HepG2 (cell line): ENCODE results near the gene PSMA4. TPM values are rescaled to one million over a fixed set of nuclear protein-coding genes. Genes with fewer than 3 reads are reported as not detected.
A peak's percentile ranks its signal among the peaks of the same experiment; 100 is the strongest.

ENCODE experiments used
- ATF7-NPFF ChIP-seq: sonication (generic); formaldehyde crosslinking; IDR thresholded peaks from 2 replicates; pipeline ENCODE4 v1.8.1; 2023; ENCODE audit warnings: mild to moderate bottlenecking, low read depth, missing genetic modification reagents, moderate library complexity
- HNRNPK ChIP-seq: fragments of 200-400 bp; formaldehyde crosslinking; IDR thresholded peaks from 2 replicates; pipeline ENCODE4 v1.6.1; 2018; ENCODE audit warnings: low read length, low read depth, moderate library complexity, mild to moderate bottlenecking; ENCODE audit not compliant: poor library complexity, severe bottlenecking
- HOXA3 ChIP-seq: sonication (generic); formaldehyde crosslinking; IDR thresholded peaks from 2 replicates; pipeline ENCODE4 v1.5.0; 2020; ENCODE audit warnings: missing genetic modification reagents
- ISL2 ChIP-seq: sonication (generic); formaldehyde crosslinking; IDR thresholded peaks from 2 replicates; pipeline ENCODE4 v1.5.0; 2020; ENCODE audit warnings: missing genetic modification reagents
- KDM2A ChIP-seq: sonication (generic); formaldehyde crosslinking; IDR thresholded peaks from 2 replicates; pipeline ENCODE4 v1.4.0; 2020; ENCODE audit warnings: low read depth, missing genetic modification reagents, borderline replicate concordance
- KLF16 ChIP-seq, 2 experiments: sonication (generic) in 1 of 2; formaldehyde crosslinking in 1 of 2; IDR thresholded peaks; 2 replicates each; pipeline versions ENCODE4 v1.6.1 to v1.8.0; 2016 to 2023; ENCODE audit warnings: missing genetic modification reagents in 2 of 2, missing compliant biosample characterization in 1 of 2
- MAZ ChIP-seq, 2 experiments: sonication (generic) in 1 of 2; formaldehyde crosslinking in 1 of 2; IDR thresholded peaks; 2 replicates each; pipeline versions ENCODE4 v1.5.0 to v1.6.1; 2012 to 2020; ENCODE audit warnings: low read depth in 2 of 2, mild to moderate bottlenecking in 2 of 2, borderline replicate concordance in 1 of 2, improper control_type of control experiment in 1 of 2, low read length in 1 of 2, missing genetic modification reagents in 1 of 2, moderate library complexity in 1 of 2
- PATZ1 ChIP-seq: sonication (generic); formaldehyde crosslinking; IDR thresholded peaks from 2 replicates; pipeline ENCODE4 v1.4.0; 2020; ENCODE audit warnings: missing genetic modification reagents
- RBFOX2 ChIP-seq: fragments of 200-400 bp; formaldehyde crosslinking; IDR thresholded peaks from 2 replicates; pipeline ENCODE4 v1.6.1; 2017; ENCODE audit warnings: low read depth, mild to moderate bottlenecking, low read length
- SAP130 ChIP-seq: IDR thresholded peaks from 2 replicates; pipeline ENCODE4 v1.6.1; 2016; ENCODE audit warnings: low read depth
- YEATS4 ChIP-seq: sonication (generic); formaldehyde crosslinking; IDR thresholded peaks from 2 replicates; pipeline ENCODE4 v1.4.0; 2020; ENCODE audit warnings: missing genetic modification reagents, borderline replicate concordance
- ZBTB40 ChIP-seq, 2 experiments: fragments of 450-650 bp in 1 of 2; sonication (generic) in 1 of 2; formaldehyde crosslinking in 1 of 2; IDR thresholded peaks; 2 replicates each; pipeline versions ENCODE4 v1.6.1 to v1.8.0; 2016 to 2022; ENCODE audit warnings: antibody characterized with exemption in 1 of 2, mild to moderate bottlenecking in 1 of 2, missing genetic modification reagents in 1 of 2
- ZFX ChIP-seq: sonication (generic); formaldehyde crosslinking; IDR thresholded peaks from 2 replicates; pipeline ENCODE4 v1.4.0; 2020; ENCODE audit warnings: mild to moderate bottlenecking, low read depth, missing genetic modification reagents, moderate library complexity
- ZNF121 ChIP-seq: sonication (generic); formaldehyde crosslinking; IDR thresholded peaks from 2 replicates; pipeline ENCODE4 v1.5.0; 2020; ENCODE audit warnings: mild to moderate bottlenecking, missing genetic modification reagents
- ZNF768 ChIP-seq: sonication (generic); formaldehyde crosslinking; IDR thresholded peaks from 2 replicates; pipeline ENCODE4 v1.4.0; 2020; ENCODE audit warnings: missing genetic modification reagents
- ZNF891 ChIP-seq: sonication (generic); formaldehyde crosslinking; IDR thresholded peaks from 2 replicates; pipeline ENCODE4 v1.5.0; 2020; ENCODE audit warnings: mild to moderate bottlenecking, missing genetic modification reagents
- polyA plus RNA-seq, 8 experiments: library from polyadenylated mRNA; depleted of rRNA in 3 of 8; stranded (reverse) in 7 of 8; unstranded in 1 of 8; fragments of >200 nt; fragmentation: Illumina TruSeq in 4 of 8; extraction: Trizol in 4 of 8; gene quantifications; 2 replicates each; pipeline versions ENCODE4 v1.2.1 to v1.2.3, GENCODE V29; 2011 to 2016; ENCODE audit warnings: low read depth in 4 of 8, missing spikeins in 1 of 8, mixed read lengths in 1 of 8; ENCODE audit not compliant: insufficient read depth in 1 of 8
- total RNA-seq, 5 experiments: library from RNA; depleted of rRNA; stranded (reverse); fragments of >200 nt; fragmentation: Illumina TruSeq; extraction: Trizol; gene quantifications; 2 replicates each; pipeline ENCODE4 v1.2.3, GENCODE V29; 2016; ENCODE audit warnings: low read depth in 1 of 5

The PSMA4 gene
- total and polyA plus RNA-seq, 2 of the 13 experiments (the other 11 are each of a cell fraction or from before 2014, with no cell fraction given): 202 to 404 TPM

GRCh38 chr15:78565097-78565950 is 25.1 kb downstream of the PSMA4 start, which contains the start of gene CHRNA5 (continued):
- peak; percentile 21; the same call in 1 of the 2 replicates for TF ChIP-seq YEATS4 (CRISPR knock-in tag)
- TF ChIP-seq HOXA3 (CRISPR knock-in tag): peak; percentile 35; the same call in 1 of the 2 replicates
- peak; percentile 43; the same call in 1 of the 2 replicates for TF ChIP-seq ZFX
- TF ChIP-seq ZNF891 (CRISPR knock-in tag): peak; percentile 44; the same call in 1 of the 2 replicates
- 0 out of 2 replicates have a peak, but pooled peaks have one; percentile 40 for TF ChIP-seq KDM2A (CRISPR knock-in tag)
- 0 out of 4 replicates have a peak, but pooled peaks of 1 of the 2 experiments have one; percentile 10 for TF ChIP-seq KLF16 (CRISPR knock-in tag; IDR thresholded peaks at IDR 0.05)
- no peak for TF ChIP-seq ISL2 (CRISPR knock-in tag)
- no peak for TF ChIP-seq ZBTB40 (IDR thresholded peaks at IDR 0.05)
- TF ChIP-seq ZBTB40 (CRISPR knock-in tag; IDR thresholded peaks at IDR 0.05): no peak
- peak; percentile 19; the same call in 1 of the 2 replicates for TF ChIP-seq PATZ1 (CRISPR knock-in tag)
- peak; percentile 12 for TF ChIP-seq HNRNPK
- TF ChIP-seq SAP130: peak; percentile 55
- TF ChIP-seq ZNF768 (CRISPR knock-in tag): peak; percentile 40; the same call in 1 of the 2 replicates
- TF ChIP-seq RBFOX2: peak; percentile 69
- TF ChIP-seq ZNF121 (CRISPR knock-in tag): 0 out of 2 replicates have a peak, but pooled peaks have one; percentile 23
- TF ChIP-seq MAZ (IDR thresholded peaks at IDR 0.05; ENCODE audit: borderline replicate concordance, low read depth, low read length): no peak
- peak; percentile 66; the same call in 1 of the 2 replicates for TF ChIP-seq MAZ (CRISPR knock-in tag; IDR thresholded peaks at IDR 0.05; ENCODE audit: low read depth)
- peak; percentile 63; the same call in 1 of the 2 replicates for TF ChIP-seq ATF7-NPFF (CRISPR knock-in tag)
